GM19324 (cell line): Measurements from ENCODE around the gene ACTL8.

Experiments
- ATAC-seq: cut with Tn5 transposase; IDR thresholded peaks from one replicate; pipeline ENCODE4 v1.9.1; 2021; ENCODE audit warnings: mild to moderate bottlenecking, moderate library complexity; ENCODE audit not compliant: unreplicated experiment, low FRiP score

Gene ACTL8

DNA sequence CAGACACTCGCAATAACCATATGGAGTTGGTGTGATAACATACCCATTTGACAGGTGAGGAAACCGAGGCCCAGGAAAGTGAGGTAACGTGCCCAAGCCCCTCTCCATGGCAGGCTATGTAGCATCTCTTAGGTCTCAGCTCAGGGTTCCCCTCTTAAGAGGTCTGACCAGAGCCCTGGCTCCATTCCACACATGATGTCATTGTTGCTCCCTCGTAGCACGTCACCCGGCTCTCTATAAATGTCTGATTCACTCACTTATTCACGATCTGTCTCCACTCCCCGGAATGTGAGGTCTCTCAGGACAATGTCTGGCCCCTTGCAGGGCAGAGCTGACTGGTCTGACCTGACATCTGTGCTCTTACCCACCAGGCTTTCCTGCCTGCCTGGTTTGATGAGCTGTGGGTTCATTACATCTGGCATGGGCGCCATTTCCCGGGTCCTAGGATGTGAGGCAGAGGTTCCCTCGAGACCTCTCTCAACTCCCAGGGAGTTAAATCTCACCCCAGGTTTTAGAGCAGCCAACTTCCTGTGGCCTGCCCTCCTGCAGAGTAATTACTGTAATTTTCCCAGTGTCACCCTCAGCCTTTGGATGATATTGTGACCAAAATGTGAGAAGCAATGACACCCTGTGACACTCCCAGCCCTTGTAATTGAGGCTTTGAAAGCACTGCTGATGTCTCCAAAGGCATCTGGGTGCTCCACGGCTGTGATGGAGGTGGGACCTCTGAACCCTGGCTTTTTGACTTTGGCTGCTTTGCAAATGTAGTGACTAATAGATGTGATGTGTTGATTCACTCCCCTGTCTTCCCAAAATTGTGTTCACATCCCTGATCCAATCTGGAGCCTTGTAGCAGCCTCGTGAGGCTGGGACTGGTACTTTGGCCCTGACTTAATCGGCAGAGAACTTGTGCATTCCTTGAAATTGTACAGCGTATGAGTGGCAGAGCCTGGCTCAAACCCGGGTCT is 10.6 kb downstream of the ACTL8 start:
- no peak for ATAC-seq

DNA sequence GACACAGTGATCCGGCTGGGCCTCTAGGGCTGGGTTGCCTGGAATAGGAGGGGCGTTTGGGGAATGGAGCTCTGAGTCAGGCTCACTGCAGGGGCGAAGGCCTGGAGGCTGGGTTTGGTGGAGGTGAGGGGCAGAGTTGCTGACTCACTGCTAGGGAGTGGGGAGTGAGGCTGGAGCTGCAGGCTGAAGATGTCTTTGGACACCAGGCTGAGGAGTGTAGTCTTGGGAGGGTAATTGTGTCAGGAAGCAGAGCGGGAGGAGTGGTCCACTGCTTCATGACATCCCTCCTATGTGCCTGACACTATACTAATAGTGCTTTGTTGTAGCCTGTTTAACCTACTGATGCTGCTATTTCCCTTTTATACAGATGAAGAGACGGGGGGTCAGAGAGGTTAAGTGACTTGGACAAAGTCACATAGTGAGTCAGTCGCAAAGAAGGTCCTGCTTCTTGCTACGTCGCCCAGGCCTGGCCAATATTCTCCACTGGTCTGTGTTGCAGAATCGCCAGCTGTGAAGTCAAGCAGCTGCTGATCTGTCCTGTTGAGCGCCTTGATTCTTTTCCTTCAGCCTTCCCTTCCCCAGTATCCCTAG is 13.6 kb downstream of the ACTL8 start:
- ATAC-seq, result no peak

DNA sequence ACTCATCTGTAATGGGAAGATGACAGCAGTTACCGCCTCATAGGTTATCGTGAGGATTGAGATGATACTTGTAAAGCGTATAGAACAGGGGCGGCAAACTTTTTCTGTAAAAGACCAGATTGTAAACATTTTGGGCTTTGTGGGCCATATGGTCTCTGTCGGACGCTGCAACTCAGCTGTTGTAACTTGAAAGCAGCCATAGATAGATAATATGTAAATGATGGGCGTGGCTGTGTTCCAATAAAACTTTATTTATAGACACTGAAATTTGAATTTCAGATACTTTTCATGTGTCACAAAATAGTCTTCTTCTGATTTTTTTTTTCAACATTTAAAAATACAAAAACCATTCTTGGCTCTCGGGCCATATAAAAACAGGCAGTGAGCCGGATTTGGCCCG is 15.8 kb downstream of the ACTL8 start:
- ATAC-seq, result no peak

GRCh38 chr1:17772615-17773212 is 17.6 kb downstream of the ACTL8 start:
- no peak for ATAC-seq

- no peak for ATAC-seq
Observed at GRCh38 chr1:17773591-17774326, 18.6 kb downstream of the ACTL8 start.

GRCh38 chr1:17774452-17774851 is 19.3 kb downstream of the ACTL8 start:
- ATAC-seq, result no peak

DNA sequence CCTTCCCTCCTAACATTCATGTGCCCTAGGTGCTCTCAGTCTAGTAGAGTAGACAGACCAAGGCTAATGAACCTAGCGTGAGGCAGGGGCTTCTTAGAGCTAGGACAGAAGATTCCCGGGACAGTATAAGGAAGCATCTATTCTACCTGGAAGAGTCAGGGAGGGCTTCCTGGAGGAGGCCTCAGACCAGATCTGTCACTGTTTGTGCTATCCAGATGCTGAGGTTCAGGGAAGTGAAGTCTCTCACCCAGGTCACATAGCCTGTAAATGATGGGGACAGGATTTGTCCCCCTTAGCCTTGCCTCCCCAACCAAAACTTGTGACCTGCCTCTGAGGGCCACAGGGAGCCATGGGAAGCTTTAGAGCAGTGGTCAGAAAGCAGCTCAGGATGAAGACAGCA is 20.7 kb downstream of the ACTL8 start:
- ATAC-seq, result no peak

DNA sequence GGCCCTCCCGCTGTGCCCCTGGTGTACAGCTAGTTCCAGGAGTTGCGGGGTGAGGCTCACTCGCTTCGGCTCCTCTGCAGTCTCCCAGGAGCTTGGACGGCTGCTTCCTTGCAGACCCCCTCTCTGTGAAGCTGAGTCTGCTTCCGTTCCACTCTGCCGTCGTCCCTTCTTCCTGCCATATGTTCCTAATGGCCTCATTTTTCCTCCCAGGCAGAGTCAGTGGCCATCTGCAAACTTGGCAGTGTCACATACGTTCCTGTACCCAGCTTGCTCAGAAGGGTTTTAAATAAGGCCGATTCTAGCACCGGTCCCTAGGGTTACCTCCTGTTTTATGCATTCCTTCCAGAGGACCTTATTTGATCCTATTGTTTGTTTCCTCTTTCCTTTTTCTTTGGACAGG is 21.3 kb downstream of the ACTL8 start:
- no peak for ATAC-seq

DNA sequence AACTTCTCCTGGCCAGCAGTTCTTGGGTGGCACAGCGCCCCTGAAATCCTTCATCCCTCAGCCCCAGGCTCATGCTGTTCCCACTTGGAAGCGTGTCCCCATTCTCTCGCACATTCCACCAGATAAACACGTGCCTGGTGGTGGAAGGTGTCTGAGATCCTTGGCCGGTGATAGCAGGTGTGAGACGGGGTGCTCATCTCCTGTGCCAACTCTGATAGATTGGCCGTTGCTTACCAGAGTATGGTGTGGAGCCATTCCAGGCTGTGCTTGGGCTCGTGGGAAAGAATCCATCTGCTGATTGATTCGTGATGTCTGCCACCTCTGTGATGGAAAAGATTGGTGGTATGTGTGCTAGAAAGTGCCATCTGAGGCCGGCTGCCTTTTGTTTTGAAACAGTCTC is 22.2 kb downstream of the ACTL8 start:
- no peak for ATAC-seq

DNA sequence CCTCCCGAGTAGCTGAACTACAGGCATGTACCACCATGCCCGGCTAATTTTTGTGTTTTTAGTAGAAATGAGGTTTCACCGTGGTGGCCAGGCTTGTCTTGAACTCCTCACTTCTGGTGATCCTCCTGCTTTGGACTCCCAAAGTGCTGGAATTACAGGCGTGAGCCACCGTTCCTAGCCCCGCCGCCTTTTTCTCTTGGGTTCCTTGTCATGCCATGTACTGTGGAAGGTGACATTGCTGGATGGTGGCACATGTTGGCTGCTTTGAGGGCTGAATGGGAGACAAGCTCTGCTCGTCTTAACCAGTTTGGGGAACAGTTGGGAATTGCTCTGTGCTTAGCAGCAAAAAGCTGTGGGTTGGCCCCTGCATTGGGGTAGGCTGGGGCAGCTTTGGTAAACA is 22.7 kb downstream of the ACTL8 start:
- no peak for ATAC-seq

DNA sequence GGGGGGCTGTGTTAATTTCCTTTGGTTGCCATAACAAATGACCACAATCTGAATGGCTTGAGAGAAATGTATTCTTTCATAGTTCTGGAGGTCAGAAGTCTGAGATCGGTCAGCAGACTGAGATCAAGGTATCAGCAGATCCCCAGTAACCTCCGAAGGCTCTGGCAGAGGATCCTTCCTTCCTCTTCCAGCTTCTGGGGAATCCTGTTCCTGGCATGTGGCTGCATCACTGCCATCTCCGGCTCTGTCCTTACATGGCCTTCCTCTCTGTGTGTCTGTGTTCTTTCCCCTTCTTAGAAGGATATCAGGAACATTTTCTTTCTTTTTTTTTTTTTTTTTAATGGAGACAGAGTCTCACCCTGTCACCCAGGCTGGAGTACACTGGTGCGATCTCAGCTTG is 25.8 kb downstream of the ACTL8 start:
- ATAC-seq, result no peak

DNA sequence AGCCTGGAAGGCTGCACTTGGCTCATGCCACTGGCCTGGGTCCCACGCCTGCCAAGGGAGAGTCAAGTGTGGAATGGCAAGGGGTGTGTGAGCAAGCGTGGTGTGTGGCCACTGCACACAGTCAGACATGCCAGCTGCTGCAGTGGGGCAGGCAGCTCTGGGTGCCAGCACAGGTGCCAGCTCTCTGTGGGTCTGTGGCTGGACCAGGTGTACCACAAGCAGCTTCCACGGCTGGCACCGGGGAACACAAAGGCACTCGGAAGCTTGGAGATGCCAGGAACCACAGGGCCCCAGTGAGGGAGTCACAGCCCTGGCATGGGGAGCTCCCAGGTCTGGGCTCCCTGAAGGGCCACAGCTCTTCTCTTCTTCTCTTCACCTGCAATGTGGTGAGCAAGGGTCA is 34.8 kb downstream of the ACTL8 start:
- ATAC-seq, result no peak

- ATAC-seq, result no peak
Observed at GRCh38 chr1:17790383-17791054, 35.4 kb downstream of the ACTL8 start.

DNA sequence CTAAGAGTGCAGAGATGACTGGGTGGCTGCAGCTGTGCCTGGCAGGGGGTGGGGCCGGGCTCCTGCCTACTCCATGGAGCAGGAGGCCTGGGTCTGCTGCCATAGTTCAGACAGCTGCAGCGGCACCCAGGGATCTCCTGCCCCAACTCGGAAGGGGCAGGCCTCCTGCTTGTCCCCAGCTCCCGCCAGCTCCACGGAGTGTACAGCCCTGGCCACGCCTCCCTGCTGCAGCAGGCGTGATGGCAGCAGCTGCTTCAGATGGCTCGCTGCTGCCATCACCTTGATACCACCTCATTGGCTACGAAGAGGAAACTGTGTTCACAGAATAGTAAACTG is 35.9 kb downstream of the ACTL8 start:
- no peak for ATAC-seq

DNA sequence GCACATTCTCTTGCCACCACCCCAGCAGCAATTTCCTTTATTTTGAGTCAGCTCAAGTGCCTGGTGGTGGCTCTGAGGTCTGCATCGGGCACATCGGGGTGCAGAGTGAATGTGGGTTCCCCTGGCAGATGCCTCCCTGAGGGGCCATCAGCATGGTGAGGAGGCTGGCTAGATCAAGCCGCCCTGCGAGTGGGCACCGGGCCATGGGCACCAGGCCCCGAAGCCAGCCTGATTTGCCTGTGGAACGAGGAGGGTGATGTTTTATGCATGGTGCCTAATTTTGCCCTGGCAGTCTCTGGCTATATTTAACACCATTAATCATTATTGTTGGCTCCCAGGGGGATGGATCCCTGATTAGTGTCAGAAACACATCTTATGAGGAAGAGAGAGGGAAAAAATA is 36.3 kb downstream of the ACTL8 start:
- ATAC-seq, result no peak

DNA sequence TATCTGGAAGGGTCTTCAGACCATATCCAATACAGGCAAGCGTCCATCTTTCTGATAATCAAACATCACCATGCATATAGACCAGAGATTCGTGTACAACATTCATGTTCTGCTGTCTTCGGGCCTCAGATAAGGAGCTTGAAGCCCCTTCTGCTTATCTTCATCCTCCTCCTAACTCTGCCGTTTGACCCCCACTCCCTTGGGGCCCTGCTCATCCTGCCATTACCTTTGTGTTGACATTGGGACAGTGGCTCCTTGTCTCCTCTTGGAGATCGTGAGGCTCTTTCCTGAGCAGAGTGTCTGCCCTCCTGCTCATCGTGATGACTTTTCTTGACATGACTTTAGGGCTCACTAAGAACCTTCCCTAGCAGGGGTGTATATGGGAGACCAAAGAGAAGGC is 37.3 kb downstream of the ACTL8 start:
- no peak for ATAC-seq

DNA sequence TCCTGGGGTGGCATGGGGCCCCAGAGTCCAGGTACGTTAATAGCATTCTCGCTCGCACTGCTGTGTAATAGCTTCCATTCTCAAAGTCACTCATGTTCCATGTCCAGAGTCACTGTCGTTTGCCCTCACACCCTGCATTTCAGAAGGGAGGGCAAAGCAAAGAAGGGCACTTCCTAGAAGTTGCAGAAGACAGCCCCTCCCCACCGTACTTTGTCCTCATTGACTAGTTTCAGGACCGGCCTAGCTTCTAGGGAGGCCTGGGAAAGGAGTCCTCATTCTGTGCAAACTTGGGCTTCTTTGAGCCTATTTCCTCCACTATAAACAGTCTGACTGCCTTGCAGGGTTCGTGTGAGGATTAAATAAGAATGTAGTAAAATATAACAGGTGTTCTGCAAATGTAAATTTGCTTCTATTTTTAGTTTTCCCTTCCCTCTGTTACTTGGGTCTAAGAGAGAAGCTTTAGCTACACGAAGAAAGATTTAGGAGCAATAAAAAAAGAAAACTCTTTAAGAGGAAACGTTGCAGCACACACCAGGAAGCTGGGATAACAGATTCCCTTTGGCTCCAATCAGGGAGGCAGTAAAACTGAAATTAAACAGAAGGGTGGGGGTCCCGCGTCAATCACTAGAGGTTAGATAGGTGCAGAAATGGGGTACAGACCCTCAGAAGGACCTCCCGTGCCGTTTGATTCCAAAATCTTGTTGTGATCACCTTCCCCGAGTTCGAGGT is 40.1 kb downstream of the ACTL8 start:
- no peak for ATAC-seq

DNA sequence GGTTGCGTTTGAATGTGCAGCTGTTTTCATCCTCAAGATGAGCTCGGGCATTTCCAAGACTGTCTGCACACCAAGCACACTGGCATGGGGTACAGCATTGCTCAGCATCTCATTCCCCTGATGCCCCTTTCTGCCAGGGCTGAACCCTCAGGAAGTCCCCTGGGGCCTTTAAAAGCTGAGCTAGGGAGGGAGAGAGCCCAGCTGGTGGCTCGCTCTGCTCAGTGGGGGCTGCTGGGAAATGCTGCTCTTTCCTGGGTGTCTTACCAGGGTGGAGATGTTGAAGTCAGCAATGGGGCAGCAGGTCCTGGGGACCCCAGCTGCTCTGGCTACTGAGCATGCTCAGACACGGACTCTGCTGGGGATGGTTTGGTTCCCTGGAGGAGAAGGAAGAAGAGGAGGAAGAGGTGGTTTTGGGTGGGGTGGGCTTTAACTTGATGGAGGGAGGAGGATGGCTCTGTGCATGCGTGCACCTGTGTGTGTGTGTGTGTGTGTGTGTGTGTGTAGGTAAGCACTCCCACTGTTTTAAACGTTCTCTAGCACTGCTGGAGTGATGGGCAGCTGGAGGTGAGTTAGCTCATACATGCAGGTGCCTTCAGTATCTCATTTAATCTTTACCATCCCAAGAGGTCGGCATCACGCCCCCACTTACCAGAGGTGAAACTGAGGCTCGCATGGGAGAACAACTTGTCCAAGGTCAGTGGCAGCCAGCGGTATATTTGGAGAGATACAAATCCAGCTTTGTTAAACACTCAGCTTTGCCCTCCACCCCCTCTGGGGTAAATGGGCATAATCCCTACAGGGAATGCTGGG is 40.9 kb downstream of the ACTL8 start:
- no peak for ATAC-seq

- ATAC-seq, result no peak
Observed at GRCh38 chr1:17797478-17797877, 42.3 kb downstream of the ACTL8 start.
